Neural progenitor cell (in vitro differentiated cells): ENCODE results near the gene TSTD1. TPM values are rescaled to one million over a fixed set of nuclear protein-coding genes. Genes with fewer than 3 reads are reported as not detected.
"Not testable (repeated sequence)": the region's sequence is repeated elsewhere in the genome, so short reads cannot be mapped to it uniquely, and the experiment has no call there.

Experiments
- DNase-seq: peaks from one replicate; pipeline ENCODE4 v3.0.0-alpha.2; 2016; ENCODE audit warnings: low spot score
- H2AFZ ChIP-seq: fragments of 200-600 bp; sonication (generic); replicated peaks from 2 replicates; pipeline ENCODE4 v1.6.1; 2016; ENCODE audit warnings: antibody characterized with exemption
- H3F3A ChIP-seq: fragments of 200-600 bp; sonication (generic); 2 replicates; pipeline ENCODE4 v1.6.1; 2016; ENCODE audit warnings: antibody characterized with exemption, low read depth
- H3K27ac ChIP-seq: fragments of 200-600 bp; sonication (generic); 2 replicates; pipeline ENCODE4 v1.5.1; 2016; ENCODE audit warnings: mild to moderate bottlenecking
- H3K27me3 ChIP-seq: fragments of 200-600 bp; sonication (generic); 2 replicates; pipeline ENCODE4 v1.6.1; 2016; ENCODE audit warnings: mild to moderate bottlenecking, moderate library complexity
- H3K36me3 ChIP-seq: fragments of 200-600 bp; sonication (generic); 2 replicates; pipeline ENCODE4 v1.5.1; 2016
- H3K4me1 ChIP-seq: fragments of 200-600 bp; sonication (generic); 2 replicates; pipeline ENCODE4 v1.6.1; 2016; ENCODE audit warnings: mixed run types
- H3K4me2 ChIP-seq: fragments of 200-600 bp; sonication (generic); 2 replicates; pipeline ENCODE4 v1.6.1; 2016
- H3K4me3 ChIP-seq: fragments of 200-600 bp; sonication (generic); 2 replicates; pipeline ENCODE4 v1.5.1; 2016
- H3K79me2 ChIP-seq: fragments of 200-600 bp; sonication (generic); 2 replicates; pipeline ENCODE4 v1.6.1; 2016; ENCODE audit warnings: low read depth
- H3K9ac ChIP-seq: fragments of 200-600 bp; sonication (generic); 2 replicates; pipeline ENCODE4 v1.6.1; 2016
- H3K9me3 ChIP-seq: fragments of 200-600 bp; sonication (generic); 2 replicates; pipeline ENCODE4 v1.5.1; 2016; ENCODE audit warnings: low read depth
- H4K20me1 ChIP-seq: fragments of 200-600 bp; sonication (generic); 2 replicates; pipeline ENCODE4 v1.6.1; 2016; ENCODE audit warnings: low read depth
- H3K27ac Mint-ChIP-seq: 3 replicates; pipeline ENCODE4 v1.8.0; 2021; ENCODE audit warnings: mixed read lengths
- H3K27me3 Mint-ChIP-seq: 2 replicates; pipeline ENCODE4 v1.8.0; 2022; ENCODE audit warnings: low read depth, mild to moderate bottlenecking, inconsistent platforms, moderate library complexity, mixed read lengths; ENCODE audit not compliant: insufficient read depth
- H3K36me3 Mint-ChIP-seq: 3 replicates; pipeline ENCODE4 v1.8.0; 2021; ENCODE audit warnings: mixed read lengths
- H3K4me1 Mint-ChIP-seq: 3 replicates; pipeline ENCODE4 v1.8.0; 2021; ENCODE audit warnings: mixed read lengths
- H3K4me3 Mint-ChIP-seq: 3 replicates; pipeline ENCODE4 v1.8.0; 2021; ENCODE audit warnings: mild to moderate bottlenecking, moderate library complexity, mixed read lengths
- H3K9me3 Mint-ChIP-seq: 3 replicates; pipeline ENCODE4 v1.8.0; 2020; ENCODE audit warnings: mixed read lengths
- CTCF ChIP-seq: fragments of 200-600 bp; sonication (generic); IDR thresholded peaks from 2 replicates; pipeline ENCODE4 v1.5.1; 2017; ENCODE audit warnings: antibody characterized with exemption, mild to moderate bottlenecking
- EZH2 ChIP-seq: fragments of 200-600 bp; sonication (generic); IDR thresholded peaks from 2 replicates; pipeline ENCODE4 v1.6.1; 2017; ENCODE audit warnings: antibody characterized with exemption, mild to moderate bottlenecking, moderate library complexity
- EZH2phosphoT487 ChIP-seq: fragments of 200-600 bp; sonication (generic); IDR thresholded peaks from 2 replicates; pipeline ENCODE4 v1.6.1; 2017; ENCODE audit warnings: antibody characterized with exemption
- total RNA-seq: library from RNA; depleted of rRNA; stranded (reverse); fragments of >200 nt; gene quantifications from 2 replicates; pipeline ENCODE4 v1.2.3, GENCODE V29; 2015; ENCODE audit warnings: low replicate concordance

The TSTD1 gene
- total RNA-seq, 1 donor from 2014 or later = 29.9 TPM

- H3K4me1 ChIP-seq = peaks cover 22% of the 10 kb centered on the region
- Mint-ChIP-seq H3K4me1 (peaks cover 24% of the 10 kb centered on the region), H3K27ac (no peak overlapping the region), H3K27me3 (peaks cover 38% of the 10 kb centered on the region), H3K36me3 (no peaks in the 10 kb centered on the region), H3K9me3 (no peaks in the 10 kb centered on the region), H3K4me3 (peak overlapping the region; percentile 90)
- peak overlapping the region; percentile 69 for H2AFZ ChIP-seq
- H3K27me3 ChIP-seq = no peaks in the 10 kb centered on the region
- peaks cover 24% of the 10 kb centered on the region for H3F3A ChIP-seq
- no peak overlapping the region for H3K9ac ChIP-seq
- peaks cover 25% of the 10 kb centered on the region for H4K20me1 ChIP-seq
- H3K79me2 ChIP-seq = peaks cover 42% of the 10 kb centered on the region
- H3K4me3 ChIP-seq = peak overlapping the region; percentile 77
- peak; percentile 92 for DNase-seq
- H3K27ac ChIP-seq = no peak overlapping the region
- no peak for TF ChIP-seq EZH2phosphoT487
- TF ChIP-seq CTCF = no peak
- TF ChIP-seq EZH2 = no peak
- peak overlapping the region; percentile 94 for H3K4me2 ChIP-seq
- H3K9me3 ChIP-seq = no peaks in the 10 kb centered on the region
- H3K36me3 ChIP-seq = no peaks in the 10 kb centered on the region
These were observed 17.4 kb downstream of the TSTD1 start for GRCh38 chr1:161021165-161021969.

DNA sequence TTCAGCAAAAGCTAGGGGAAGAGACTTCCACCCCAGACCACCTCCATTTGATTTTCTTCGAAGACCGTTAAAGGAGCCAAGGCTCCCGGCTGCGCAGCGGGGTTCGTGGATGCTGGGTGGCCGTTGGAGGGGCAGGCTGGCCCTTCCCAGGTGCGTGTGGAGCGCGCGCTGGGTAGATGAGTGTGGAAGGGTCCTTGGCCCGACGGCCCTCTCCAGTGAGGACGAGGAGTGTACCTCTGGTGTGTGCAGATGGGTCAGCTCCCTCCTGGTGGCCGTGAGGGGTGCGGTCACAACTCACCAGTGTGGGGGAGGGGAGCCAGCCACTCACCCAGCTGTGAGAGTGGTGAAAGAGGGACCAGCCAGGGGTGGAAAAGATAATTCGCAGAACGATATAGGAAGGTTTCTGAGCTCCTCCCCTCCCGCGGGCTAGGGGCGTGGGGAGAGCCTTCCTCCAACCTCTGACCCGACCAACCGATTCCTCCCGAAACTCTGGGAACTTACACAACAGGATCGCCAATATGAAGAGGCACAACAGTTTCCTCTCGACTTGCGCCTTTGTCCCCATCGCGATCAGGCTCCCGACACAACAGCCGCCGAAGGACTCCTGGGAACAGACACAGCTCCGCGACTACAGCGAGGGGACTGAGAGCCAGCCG, 18.1 kb downstream of the TSTD1 start, which contains the start of gene F11R:
TSS of gene F11R (minus strand) at position 644 of the 656 bp plus-strand sequence. CDS start at position 565, 79 bp downstream.
- Histone ChIP-seq H3K36me3 (no peaks in the 10 kb centered on the region), H3K9me3 (no peaks in the 10 kb centered on the region), H3F3A (peaks cover 24% of the 10 kb centered on the region), H3K4me2 (peak within 1 kb of the TSS; percentile 94), H3K27ac (no peak within 1 kb of the TSS), H3K4me1 (peaks cover 22% of the 10 kb centered on the region), H3K9ac (peak within 1 kb of the TSS; percentile 42), H3K4me3 (peak within 1 kb of the TSS; percentile 77), H3K79me2 (peaks cover 49% of the 10 kb centered on the region), H4K20me1 (peaks cover 26% of the 10 kb centered on the region), H3K27me3 (no peaks in the 10 kb centered on the region), H2AFZ (peak within 1 kb of the TSS; percentile 69)
- peak within 1 kb of the TSS; percentile 90 for H3K4me3 Mint-ChIP-seq
- peaks cover 24% of the 10 kb centered on the region for H3K4me1 Mint-ChIP-seq
- no peaks in the 10 kb centered on the region for H3K9me3 Mint-ChIP-seq
- peak; percentile 75 for DNase-seq
- no peaks in the 10 kb centered on the region for H3K36me3 Mint-ChIP-seq
- peaks cover 38% of the 10 kb centered on the region for H3K27me3 Mint-ChIP-seq
- TF ChIP-seq EZH2phosphoT487 (no peak), CTCF (peak; percentile 28), EZH2 (no peak)
- no peak within 1 kb of the TSS for H3K27ac Mint-ChIP-seq

GRCh38 chr1:161019751-161020495, 18.8 kb downstream of the TSTD1 start:
- Histone ChIP-seq H3K27ac (no peak overlapping the region), H4K20me1 (peaks cover 26% of the 10 kb centered on the region), H3K4me3 (peak overlapping the region; percentile 77), H3K9ac (peak overlapping the region; percentile 42), H3K79me2 (peaks cover 56% of the 10 kb centered on the region), H3K36me3 (no peaks in the 10 kb centered on the region), H3K4me1 (peaks cover 22% of the 10 kb centered on the region), H3K9me3 (no peaks in the 10 kb centered on the region), H3K27me3 (no peaks in the 10 kb centered on the region), H3K4me2 (peak overlapping the region; percentile 94), H3F3A (peaks cover 24% of the 10 kb centered on the region), H2AFZ (peak overlapping the region; percentile 17)
- no peaks in the 10 kb centered on the region for H3K36me3 Mint-ChIP-seq
- H3K4me3 Mint-ChIP-seq = peak overlapping the region; percentile 90
- no peaks in the 10 kb centered on the region for H3K9me3 Mint-ChIP-seq
- peaks cover 24% of the 10 kb centered on the region for H3K4me1 Mint-ChIP-seq
- TF ChIP-seq EZH2 (no peak), EZH2phosphoT487 (no peak), CTCF (no peak)
- H3K27ac Mint-ChIP-seq = no peak overlapping the region
- peak; percentile 74 for DNase-seq
- peaks cover 37% of the 10 kb centered on the region for H3K27me3 Mint-ChIP-seq

DNA sequence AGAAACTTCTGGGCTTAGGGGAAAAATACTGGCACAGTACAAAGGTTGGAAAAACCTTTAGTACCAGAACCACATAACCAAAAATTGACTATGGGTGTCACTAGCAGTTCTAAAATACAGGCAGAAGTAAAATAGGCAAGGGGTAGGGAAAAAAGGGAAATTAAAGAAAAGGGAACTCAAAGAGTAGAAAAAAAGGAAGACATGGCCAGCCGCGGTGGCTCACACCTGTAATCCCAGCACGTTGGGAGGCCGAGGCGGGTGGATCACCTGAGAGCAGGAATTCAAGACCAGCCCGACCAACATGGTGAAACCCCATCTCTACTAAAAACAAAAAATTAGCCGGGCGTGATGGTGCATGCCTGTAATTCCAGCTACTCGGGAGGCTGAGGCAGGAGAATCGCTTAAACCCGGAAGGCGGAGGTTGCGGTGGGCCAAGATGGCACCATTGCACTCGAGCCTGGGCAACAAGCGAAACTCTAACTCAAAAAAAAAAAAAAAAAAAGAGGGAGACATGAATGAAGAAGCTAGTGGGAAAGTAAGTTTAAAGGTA, 19.6 kb downstream of the TSTD1 start:
- H3K9me3 ChIP-seq, H3K36me3 Mint-ChIP-seq, H3K27me3 ChIP-seq, H2AFZ ChIP-seq, H3K9me3 Mint-ChIP-seq, H3K4me3 Mint-ChIP-seq, H3K27ac ChIP-seq, H3K27ac Mint-ChIP-seq, DNase-seq, H3K36me3 ChIP-seq, H3K9ac ChIP-seq: not testable (repeated sequence)
- Histone ChIP-seq H3K79me2 (peaks cover 64% of the 10 kb centered on the region), H3K4me2 (peak overlapping the region; percentile 94), H3K4me3 (peak overlapping the region; percentile 77), H3K4me1 (peaks cover 22% of the 10 kb centered on the region), H4K20me1 (peaks cover 30% of the 10 kb centered on the region), H3F3A (peaks cover 24% of the 10 kb centered on the region)
- Mint-ChIP-seq H3K4me1 (peaks cover 24% of the 10 kb centered on the region), H3K27me3 (peaks cover 37% of the 10 kb centered on the region)
